GM12891 (cell line): Measurements from ENCODE around the gene SET.

ENCODE experiments used
- PAX5 ChIP-seq: IDR thresholded peaks from 2 replicates; pipeline ENCODE4 v1.6.1; 2011; ENCODE audit warnings: low read length, moderate library complexity, mild to moderate bottlenecking; ENCODE audit not compliant: insufficient read depth, severe bottlenecking
- POLR2A ChIP-seq: IDR thresholded peaks from 2 replicates; pipeline ENCODE4 v1.6.1; 2011; ENCODE audit warnings: low read depth, low read length, control low read depth
- POLR2AphosphoS5 ChIP-seq: IDR thresholded peaks from 2 replicates; pipeline ENCODE4 v1.6.1; 2011; ENCODE audit warnings: low read depth, low read length, control low read depth
- SPI1 ChIP-seq: IDR thresholded peaks from 2 replicates; pipeline ENCODE4 v1.6.1; 2011; ENCODE audit warnings: low read depth, low read length, control low read depth
- TAF1 ChIP-seq: IDR thresholded peaks from 2 replicates; pipeline ENCODE4 v1.6.1; 2011; ENCODE audit warnings: low read depth, low read length, control low read depth

GRCh38 chr9:128689293-128689774 lies 312 bp downstream of the SET start:
- TF ChIP-seq POLR2A = no peak
- no peak for TF ChIP-seq TAF1
- no peak for TF ChIP-seq SPI1
- no peak for TF ChIP-seq POLR2AphosphoS5
- TF ChIP-seq PAX5 = no peak
